ENCODE data around the gene APOE.
"Not testable (repeated sequence)": the region's sequence is repeated elsewhere in the genome, so short reads cannot be mapped to it uniquely, and the experiment has no call there.

The APOE gene

GRCh38 chr19:44905437-44906160 lies at the start of gene APOE:
APOE (plus strand) TSS chr19:44905796; CDS start chr19:44906625, 829 bp downstream.
- no peak for DNase-seq

DNA sequence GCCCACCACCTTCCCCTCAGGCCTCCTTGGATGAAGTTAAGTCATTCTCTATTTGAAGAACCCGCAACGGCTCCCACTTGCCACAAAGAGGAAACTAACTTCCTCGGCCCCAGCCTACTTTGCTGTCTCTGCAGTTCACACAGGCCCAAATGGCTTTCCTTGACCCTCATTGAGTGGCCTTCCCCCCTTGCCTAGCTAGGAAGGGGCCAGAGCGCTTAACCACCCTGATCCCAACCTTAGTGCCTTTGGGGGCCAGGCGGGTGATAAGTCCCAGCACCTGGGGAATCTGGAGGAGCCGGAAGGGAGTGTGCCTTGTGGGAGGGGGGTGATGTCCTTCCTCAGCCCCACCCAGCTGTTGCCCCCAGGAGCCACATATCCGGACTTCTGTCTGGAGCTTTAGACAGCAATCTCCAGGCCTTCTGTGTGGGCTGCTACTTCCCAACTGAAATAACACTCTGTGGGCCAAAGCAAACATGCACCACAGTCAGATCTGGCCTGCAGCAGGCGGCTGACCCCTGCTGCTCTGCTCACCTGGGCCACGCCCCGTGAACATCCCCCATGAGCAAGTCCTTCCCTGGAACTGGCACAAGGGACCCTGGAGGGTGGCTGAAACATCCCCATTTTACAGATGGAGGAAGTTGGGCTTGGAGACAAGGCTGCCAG lies 49.0 kb upstream of the APOE start:
- no peak for DNase-seq

DNA sequence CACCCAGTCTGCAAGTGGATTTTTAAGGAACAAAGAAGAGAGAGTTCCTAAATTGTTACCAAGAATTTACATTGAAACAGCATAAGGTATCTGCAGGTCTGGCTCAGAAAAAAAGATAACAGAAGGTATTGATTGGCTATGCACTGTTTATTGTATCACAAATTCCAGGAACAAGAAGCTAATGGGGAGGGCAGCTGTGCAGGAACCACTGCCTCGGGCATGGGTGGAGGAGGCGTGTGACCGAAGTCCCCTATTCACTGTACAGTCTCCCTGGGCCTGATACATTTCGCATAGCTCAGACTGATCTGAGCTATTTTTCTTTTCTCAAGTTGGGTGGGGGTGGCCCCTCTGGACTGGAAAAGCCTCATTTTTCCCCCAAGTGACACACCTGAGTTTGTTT lies 47.8 kb upstream of the APOE start:
- no peak for DNase-seq

GRCh38 chr19:44861576-44861975 lies 44.0 kb upstream of the APOE start:
- not testable (repeated sequence) for DNase-seq

GRCh38 chr19:44863990-44864389 lies 41.6 kb upstream of the APOE start:
- no peak for DNase-seq

- DNase-seq, result no peak
Measured at GRCh38 chr19:44865196-44865767, 40.3 kb upstream of the APOE start.

- no peak for DNase-seq
Measured at GRCh38 chr19:44866664-44867063, 38.9 kb upstream of the APOE start.

DNA sequence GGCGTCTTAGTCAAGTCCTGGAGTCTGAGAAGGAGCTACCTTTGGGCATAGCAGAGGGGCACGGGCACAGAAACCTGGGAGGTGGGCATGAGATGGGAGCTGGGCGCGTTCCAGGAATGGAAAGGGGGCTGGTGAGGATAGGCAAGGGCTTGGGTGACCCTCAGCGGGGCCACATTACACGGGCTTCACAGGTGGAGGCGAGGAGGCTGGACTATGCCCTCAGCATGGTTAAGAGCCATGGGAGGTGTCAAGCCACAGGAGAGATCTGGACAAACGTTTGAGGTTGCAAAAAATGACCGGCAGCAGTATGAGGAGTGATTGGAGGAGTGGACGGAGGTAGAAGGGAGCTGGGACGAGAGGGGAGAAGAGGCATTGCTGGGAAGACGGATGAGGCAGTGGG lies 38.0 kb upstream of the APOE start:
- no peak for DNase-seq

DNA sequence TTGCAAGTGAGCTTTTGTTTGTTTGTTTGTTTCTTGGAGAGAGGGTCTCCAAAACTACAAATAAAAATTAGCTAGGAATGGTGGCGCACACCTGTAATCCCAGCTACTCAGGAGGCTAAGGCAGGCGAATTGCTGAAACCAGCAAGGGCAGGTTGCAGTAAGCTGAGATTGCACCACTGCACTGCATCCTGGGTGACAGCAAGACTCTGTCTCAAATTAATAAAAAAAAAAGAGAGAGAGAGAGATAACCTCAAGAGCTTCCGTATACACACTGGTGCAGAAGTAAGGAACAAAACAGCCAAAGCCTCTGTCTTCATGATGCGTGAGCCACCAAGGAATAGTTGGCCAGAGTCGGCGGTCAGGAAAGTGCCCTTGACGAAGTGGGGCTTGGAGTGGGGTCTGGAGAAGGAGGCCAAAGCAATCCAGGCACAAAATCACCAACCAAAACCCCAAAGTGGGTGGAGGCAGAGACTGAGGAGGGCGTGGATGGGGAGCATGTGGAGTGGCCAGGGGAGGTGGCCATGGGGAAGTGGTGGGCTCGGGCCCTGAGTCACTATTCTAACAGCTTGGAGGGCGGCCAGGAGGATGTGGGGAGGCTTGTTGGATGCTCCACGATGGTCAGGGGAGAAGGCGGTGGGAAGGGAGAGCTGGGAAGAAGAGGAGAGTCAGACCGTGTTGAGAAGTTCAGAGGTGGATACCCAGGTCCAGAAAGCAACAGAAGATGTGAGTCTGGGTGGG lies 35.7 kb upstream of the APOE start:
- no peak for DNase-seq

DNA sequence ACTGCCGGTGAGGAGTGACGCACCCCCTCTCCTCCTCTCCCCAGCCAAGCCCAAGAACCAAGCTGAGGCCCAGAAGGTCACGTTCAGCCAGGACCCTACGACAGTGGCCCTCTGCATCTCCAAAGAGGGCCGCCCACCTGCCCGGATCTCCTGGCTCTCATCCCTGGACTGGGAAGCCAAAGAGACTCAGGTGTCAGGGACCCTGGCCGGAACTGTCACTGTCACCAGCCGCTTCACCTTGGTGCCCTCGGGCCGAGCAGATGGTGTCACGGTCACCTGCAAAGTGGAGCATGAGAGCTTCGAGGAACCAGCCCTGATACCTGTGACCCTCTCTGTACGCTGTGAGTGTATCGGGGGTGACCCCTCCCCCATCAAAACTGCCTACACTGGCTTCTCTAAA lies 33.8 kb upstream of the APOE start:
- no peak for DNase-seq

GRCh38 chr19:44872661-44873060 lies 32.9 kb upstream of the APOE start:
- DNase-seq, result no peak

DNA sequence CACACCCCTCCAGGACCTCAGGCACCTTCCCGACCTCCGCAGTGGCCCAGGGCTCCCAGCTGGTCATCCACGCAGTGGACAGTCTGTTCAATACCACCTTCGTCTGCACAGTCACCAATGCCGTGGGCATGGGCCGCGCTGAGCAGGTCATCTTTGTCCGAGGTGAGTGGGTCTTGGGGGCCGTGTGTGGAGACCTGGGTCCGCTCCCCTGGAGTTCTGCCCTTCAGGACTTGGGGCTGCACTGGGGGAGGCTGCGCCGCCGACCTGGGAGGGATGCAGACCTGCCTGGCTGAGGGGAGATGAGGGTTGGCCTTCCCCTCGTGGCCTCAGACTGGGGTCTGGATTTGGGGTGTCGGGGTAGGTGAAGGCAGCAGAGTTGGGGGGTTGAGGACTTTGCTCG lies 31.3 kb upstream of the APOE start:
- no peak for DNase-seq

DNA sequence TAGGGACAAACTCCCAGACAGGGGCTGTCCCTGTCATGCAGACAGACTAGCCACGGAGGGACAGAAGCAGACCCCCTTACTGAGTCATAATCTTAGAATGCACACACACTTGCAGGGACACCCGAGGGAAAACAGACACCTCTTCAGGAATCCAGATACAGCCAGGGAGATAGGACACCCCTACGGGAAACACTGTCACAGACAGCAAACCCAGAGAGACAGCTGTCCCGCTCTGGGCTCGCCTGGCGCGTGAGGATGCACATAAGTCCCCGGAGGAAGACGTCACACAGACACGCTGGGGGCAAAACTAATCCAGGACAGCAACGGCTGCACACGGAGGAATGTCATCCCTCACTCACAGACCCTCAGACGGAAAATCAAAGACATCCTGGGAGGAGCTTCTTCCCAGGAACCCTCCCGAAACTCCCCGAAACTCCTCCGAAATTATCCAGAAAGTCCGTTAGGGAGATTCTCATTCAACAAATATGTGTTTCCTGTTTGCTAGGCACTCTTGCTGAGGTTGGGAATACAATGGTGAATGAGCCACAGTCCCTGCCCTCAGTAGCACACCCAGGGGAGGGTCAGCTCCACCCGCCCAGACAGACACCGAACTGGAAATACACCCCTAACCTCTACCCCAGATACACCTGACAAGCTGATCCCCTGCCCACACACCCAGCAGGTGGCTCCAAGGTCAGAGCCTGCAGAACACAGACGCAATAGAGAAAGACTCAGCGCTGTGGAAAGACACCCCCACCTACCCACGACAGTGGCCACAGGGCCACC lies 29.7 kb upstream of the APOE start:
- no peak for DNase-seq

- DNase-seq, result peak; percentile 36
Measured at GRCh38 chr19:44876930-44877535, 28.6 kb upstream of the APOE start.

DNA sequence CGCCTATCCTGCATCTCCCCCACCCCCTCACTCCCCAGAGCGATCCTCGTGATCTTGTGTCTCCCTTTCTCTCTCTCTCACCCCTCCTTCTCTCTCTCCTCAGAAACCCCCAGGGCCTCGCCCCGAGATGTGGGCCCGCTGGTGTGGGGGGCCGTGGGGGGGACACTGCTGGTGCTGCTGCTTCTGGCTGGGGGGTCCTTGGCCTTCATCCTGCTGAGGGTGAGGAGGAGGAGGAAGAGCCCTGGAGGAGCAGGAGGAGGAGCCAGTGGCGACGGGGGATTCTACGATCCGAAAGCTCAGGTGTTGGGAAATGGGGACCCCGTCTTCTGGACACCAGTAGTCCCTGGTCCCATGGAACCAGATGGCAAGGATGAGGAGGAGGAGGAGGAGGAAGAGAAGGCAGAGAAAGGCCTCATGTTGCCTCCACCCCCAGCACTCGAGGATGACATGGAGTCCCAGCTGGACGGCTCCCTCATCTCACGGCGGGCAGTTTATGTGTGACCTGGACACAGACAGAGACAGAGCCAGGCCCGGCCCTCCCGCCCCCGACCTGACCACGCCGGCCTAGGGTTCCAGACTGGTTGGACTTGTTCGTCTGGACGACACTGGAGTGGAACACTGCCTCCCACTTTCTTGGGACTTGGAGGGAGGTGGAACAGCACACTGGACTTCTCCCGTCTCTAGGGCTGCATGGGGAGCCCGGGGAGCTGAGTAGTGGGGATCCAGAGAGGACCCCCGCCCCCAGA lies 27.3 kb upstream of the APOE start:
- DNase-seq, result no peak

DNA sequence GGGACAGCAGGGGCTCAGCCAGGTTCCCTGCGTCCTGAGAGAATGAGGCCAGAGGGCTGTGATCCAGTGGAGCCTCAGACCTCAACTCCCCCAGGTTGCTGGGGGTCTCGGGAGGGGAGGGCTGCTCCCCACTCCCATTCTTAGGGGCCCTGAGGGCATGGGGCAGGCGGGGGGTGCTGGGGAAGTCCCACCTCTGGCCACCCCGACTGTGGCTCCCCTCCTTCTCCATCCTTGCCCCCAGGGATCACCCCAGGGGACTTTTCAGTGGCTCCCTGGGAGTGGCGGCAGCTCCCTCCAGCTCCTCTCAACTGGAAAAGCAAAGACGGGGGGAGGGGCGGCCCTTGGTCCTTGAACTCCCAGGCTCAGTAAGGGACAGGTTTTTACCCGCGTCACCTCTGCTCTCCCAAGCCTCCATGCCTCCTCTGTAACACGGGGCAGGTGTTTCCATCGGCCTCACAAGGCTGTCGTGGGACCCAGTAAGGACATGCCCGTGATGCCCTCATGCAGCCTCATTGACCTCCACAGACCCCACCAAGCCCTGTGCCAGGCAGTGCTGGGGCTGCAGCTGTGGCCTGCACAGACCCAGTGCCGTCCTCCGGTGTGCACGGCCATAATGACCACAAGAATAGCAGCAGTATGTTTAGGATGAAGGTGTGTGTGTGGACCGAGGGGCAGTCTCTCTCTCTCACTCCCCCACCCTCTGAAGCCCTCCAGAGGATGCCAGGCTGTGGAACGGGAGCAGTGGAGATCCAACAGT lies 26.1 kb upstream of the APOE start:
- DNase-seq, result no peak

GRCh38 chr19:44882063-44882462 lies 23.5 kb upstream of the APOE start:
- DNase-seq, result no peak

DNA sequence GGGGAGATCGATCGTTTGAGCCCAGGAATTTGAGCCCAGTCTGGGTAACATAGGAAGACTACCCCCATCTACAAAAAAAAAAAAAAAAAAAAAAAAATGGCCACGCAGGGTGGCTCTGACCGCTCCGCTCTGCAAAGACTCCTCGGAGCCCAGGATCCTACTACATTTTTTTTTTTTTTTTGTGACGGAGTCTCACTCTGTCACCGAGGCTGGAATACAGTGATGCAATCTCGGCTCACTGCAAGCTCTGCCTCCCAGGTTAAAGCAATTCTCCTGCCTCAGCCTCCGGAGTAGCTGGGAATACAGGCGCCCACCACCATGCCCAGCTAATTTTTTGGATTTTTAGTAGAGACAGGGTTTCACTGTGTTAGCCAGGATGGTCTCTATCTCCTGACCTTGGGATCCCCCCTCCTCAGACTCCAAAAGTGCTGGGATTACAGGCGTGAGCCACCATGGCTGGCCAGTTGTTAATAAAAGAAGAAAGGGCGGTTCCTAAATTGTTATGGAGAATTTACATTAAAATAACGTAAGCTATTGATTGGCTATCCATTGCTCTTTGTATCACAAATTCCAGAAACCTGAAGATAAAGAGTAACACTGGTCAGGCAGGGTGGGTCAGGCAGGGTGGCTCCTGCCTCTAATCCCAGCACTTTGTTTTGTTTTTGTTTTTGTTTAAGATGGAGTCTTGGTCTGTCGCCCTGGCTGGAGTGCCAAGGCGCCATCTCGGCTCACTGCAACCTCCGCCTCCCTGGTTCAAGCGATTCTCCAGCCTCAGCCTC lies 22.8 kb upstream of the APOE start:
- not testable (repeated sequence) for DNase-seq

DNA sequence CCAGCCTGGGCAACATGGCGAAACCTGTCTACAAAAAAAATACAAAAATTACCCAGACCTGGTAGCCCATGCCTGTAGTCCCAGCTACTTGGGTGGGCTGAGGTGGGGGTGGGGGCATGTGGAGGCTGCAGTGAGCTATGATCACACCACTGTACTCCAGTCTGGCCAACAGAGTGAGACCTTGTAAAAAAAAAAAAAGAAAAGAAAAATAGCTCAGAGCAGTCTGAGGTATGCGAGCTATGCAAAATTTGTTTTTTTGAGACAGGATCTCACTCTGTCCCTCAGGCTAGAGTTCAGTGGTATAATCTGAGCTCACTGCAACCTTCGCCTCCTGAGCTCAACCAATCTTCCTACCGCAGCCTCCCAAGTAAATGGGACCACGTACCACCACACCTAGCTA lies 21.7 kb upstream of the APOE start:
- DNase-seq, result no peak

GRCh38 chr19:44884566-44884965 lies 21.0 kb upstream of the APOE start:
- DNase-seq, result no peak

Measured in NCI-H1092 (cell line).